OCI-LY1 (cell line): ENCODE results near the gene NCAPG.

Experiments
- EZH2 ChIP-seq: fragments of 200-600 bp; sonication (generic), shearing (Covaris generic); IDR thresholded peaks from 2 replicates; pipeline ENCODE4 v1.8.0; 2017; ENCODE audit warnings: borderline replicate concordance, mixed run types, mild to moderate bottlenecking, antibody characterized with exemption, low read length, moderate library complexity, mixed read lengths
- TF ChIP-seq, protein P1 (sequence below): fragments of 200-600 bp; sonication (generic), shearing (Covaris generic); IDR thresholded peaks from 2 replicates; pipeline ENCODE4 v1.5.1; 2017; ENCODE audit warnings: mild to moderate bottlenecking, antibody characterized with exemption, low read length, moderate library complexity, mixed read lengths

DNA sequence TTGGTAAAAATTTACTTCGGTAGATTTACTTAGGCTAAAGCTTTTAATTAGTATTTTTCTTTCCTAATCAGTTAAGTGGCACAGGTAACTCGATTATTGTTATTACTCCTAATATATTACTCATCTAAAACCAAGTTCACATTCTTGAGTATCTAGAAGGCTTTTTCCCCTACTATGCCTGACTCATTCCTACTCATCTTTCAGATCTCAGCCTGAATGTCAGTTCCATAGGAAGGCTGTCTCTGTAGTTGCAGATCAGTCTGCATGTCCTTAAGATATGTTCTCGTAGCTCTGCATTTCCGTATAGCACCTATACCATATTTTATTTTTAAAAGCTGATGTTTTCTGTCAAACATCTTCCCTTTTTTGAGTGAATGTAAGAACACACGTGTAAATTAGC lies 23.5 kb upstream of the NCAPG start:
- TF ChIP-seq, protein P1, sequence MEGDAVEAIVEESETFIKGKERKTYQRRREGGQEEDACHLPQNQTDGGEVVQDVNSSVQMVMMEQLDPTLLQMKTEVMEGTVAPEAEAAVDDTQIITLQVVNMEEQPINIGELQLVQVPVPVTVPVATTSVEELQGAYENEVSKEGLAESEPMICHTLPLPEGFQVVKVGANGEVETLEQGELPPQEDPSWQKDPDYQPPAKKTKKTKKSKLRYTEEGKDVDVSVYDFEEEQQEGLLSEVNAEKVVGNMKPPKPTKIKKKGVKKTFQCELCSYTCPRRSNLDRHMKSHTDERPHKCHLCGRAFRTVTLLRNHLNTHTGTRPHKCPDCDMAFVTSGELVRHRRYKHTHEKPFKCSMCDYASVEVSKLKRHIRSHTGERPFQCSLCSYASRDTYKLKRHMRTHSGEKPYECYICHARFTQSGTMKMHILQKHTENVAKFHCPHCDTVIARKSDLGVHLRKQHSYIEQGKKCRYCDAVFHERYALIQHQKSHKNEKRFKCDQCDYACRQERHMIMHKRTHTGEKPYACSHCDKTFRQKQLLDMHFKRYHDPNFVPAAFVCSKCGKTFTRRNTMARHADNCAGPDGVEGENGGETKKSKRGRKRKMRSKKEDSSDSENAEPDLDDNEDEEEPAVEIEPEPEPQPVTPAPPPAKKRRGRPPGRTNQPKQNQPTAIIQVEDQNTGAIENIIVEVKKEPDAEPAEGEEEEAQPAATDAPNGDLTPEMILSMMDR, result no peak
- TF ChIP-seq EZH2, result no peak
